Measurements from ENCODE around the gene UGT1A9. TPM values are rescaled to one million over a fixed set of nuclear protein-coding genes. Genes with fewer than 3 reads are reported as not detected.

UGT1A9 gene
- total RNA-seq, 2 donors from 2014 or later, result not detected

- ATAC-seq, result no peak
- Mint-ChIP-seq H3K9me3 (no peaks in the 10 kb centered on the region), H3K27ac (no peak overlapping the region), H3K36me3 (no peaks in the 10 kb centered on the region)
- DNase-seq (ENCODE audit: low spot score in 2 of 2), result peak in 1 of 2 donors; percentile 14
Observed at GRCh38 chr2:233813236-233814055, 141.7 kb downstream of the UGT1A9 start.

GRCh38 chr2:233814056-233814835 is 142.5 kb downstream of the UGT1A9 start:
- peak in 1 of 2 donors; percentile 47 for ATAC-seq
- peak in 1 of 2 donors; percentile 33 for DNase-seq (ENCODE audit: low spot score in 2 of 2)
- no peaks in the 10 kb centered on the region for H3K9me3 Mint-ChIP-seq
- H3K36me3 Mint-ChIP-seq, result no peaks in the 10 kb centered on the region
- H3K27ac Mint-ChIP-seq, result no peak overlapping the region

- no peak for DNase-seq (ENCODE audit: low spot score in 2 of 2)
- H3K9me3 Mint-ChIP-seq, result no peaks in the 10 kb centered on the region
- no peak for ATAC-seq
- H3K27ac Mint-ChIP-seq, result no peak overlapping the region
- no peaks in the 10 kb centered on the region for H3K36me3 Mint-ChIP-seq
Observed at GRCh38 chr2:233815861-233816260, 144.2 kb downstream of the UGT1A9 start.

- Mint-ChIP-seq H3K36me3 (no peaks in the 10 kb centered on the region), H3K27ac (no peak overlapping the region), H3K9me3 (no peaks in the 10 kb centered on the region)
- ATAC-seq (no peak), DNase-seq (ENCODE audit: low spot score in 2 of 2) (peak in 1 of 2 donors; percentile 23)
Observed at GRCh38 chr2:233816334-233816733, 144.6 kb downstream of the UGT1A9 start.

- H3K27ac Mint-ChIP-seq, result no peak overlapping the region
- DNase-seq (ENCODE audit: low spot score in 2 of 2) (no peak), ATAC-seq (no peak)
- no peaks in the 10 kb centered on the region for H3K36me3 Mint-ChIP-seq
- no peaks in the 10 kb centered on the region for H3K9me3 Mint-ChIP-seq
Observed at GRCh38 chr2:233816771-233817170, 145.1 kb downstream of the UGT1A9 start.

- Mint-ChIP-seq H3K36me3 (no peaks in the 10 kb centered on the region), H3K27ac (no peak overlapping the region), H3K9me3 (no peaks in the 10 kb centered on the region)
- DNase-seq (ENCODE audit: low spot score in 2 of 2) (peak in 1 of 2 donors; percentile 16), ATAC-seq (no peak)
Observed at GRCh38 chr2:233817361-233817911, 145.7 kb downstream of the UGT1A9 start.

- Mint-ChIP-seq H3K9me3 (no peaks in the 10 kb centered on the region), H3K27ac (no peak overlapping the region), H3K36me3 (no peaks in the 10 kb centered on the region)
- DNase-seq (ENCODE audit: low spot score in 2 of 2) (peak in 1 of 2 donors; percentile 20), ATAC-seq (no peak)
Observed at GRCh38 chr2:233817995-233818638, 146.4 kb downstream of the UGT1A9 start.

- Mint-ChIP-seq H3K27ac (no peak overlapping the region), H3K36me3 (no peaks in the 10 kb centered on the region), H3K9me3 (no peaks in the 10 kb centered on the region)
- ATAC-seq (no peak), DNase-seq (ENCODE audit: low spot score in 2 of 2) (peak in 1 of 2 donors; percentile 48)
Observed at GRCh38 chr2:233818639-233819621, 147.2 kb downstream of the UGT1A9 start.

- DNase-seq (ENCODE audit: low spot score in 2 of 2), result peak in 1 of 2 donors; percentile 46
- no peak for ATAC-seq
- Mint-ChIP-seq H3K27ac (peak overlapping the region in 1 of 2 donors; percentile 68), H3K36me3 (no peaks in the 10 kb centered on the region), H3K9me3 (no peaks in the 10 kb centered on the region)
Observed at GRCh38 chr2:233819884-233820773, 148.4 kb downstream of the UGT1A9 start.

- Mint-ChIP-seq H3K36me3 (no peaks in the 10 kb centered on the region), H3K27ac (no peak overlapping the region), H3K9me3 (no peaks in the 10 kb centered on the region)
- no peak for ATAC-seq
- peak in 1 of 2 donors; percentile 44 for DNase-seq (ENCODE audit: low spot score in 2 of 2)
Observed at GRCh38 chr2:233820774-233821105, 149.0 kb downstream of the UGT1A9 start.

- H3K27ac Mint-ChIP-seq, result no peak overlapping the region
- ATAC-seq (no peak), DNase-seq (ENCODE audit: low spot score in 2 of 2) (peak in 1 of 2 donors; percentile 14)
- no peaks in the 10 kb centered on the region for H3K9me3 Mint-ChIP-seq
- H3K36me3 Mint-ChIP-seq, result no peaks in the 10 kb centered on the region
Observed at GRCh38 chr2:233821196-233821595, 149.5 kb downstream of the UGT1A9 start.

- no peak for ATAC-seq
- no peaks in the 10 kb centered on the region for H3K36me3 Mint-ChIP-seq
- DNase-seq (ENCODE audit: low spot score in 2 of 2), result no peak
- no peak overlapping the region for H3K27ac Mint-ChIP-seq
- H3K9me3 Mint-ChIP-seq, result no peaks in the 10 kb centered on the region
Observed at GRCh38 chr2:233821709-233822100, 150.0 kb downstream of the UGT1A9 start.

- Mint-ChIP-seq H3K9me3 (no peaks in the 10 kb centered on the region), H3K27ac (peak overlapping the region in 1 of 2 donors; percentile 44), H3K36me3 (no peaks in the 10 kb centered on the region)
- peak in 1 of 2 donors; percentile 40 for DNase-seq (ENCODE audit: low spot score in 2 of 2)
- no peak for ATAC-seq
Observed at GRCh38 chr2:233822101-233822771, 150.5 kb downstream of the UGT1A9 start.

All from activated naive CD4-positive, alpha-beta T cell treated with anti-CD3 and anti-CD28 coated beads, Interleukin-2, amount 50 U/mL, for 72 hours (primary cell).